GM23248 (cell line): ENCODE data around the gene S100A7A. TPM values are rescaled to one million over a fixed set of nuclear protein-coding genes. Genes with fewer than 3 reads are reported as not detected.

Experiments used
- DNase-seq: peaks from one replicate; pipeline ENCODE4 v3.0.0-alpha.2; 2015
- H2AFZ ChIP-seq: fragments of 200-600 bp; sonication (generic); 2 replicates; pipeline ENCODE4 v1.6.1; 2016; ENCODE audit warnings: antibody characterized with exemption
- H3F3A ChIP-seq: fragments of 200-600 bp; sonication (generic); 2 replicates; pipeline ENCODE4 v1.6.1; 2016; ENCODE audit warnings: mild to moderate bottlenecking, antibody characterized with exemption, mixed run types; ENCODE audit not compliant: insufficient read depth
- H3K27ac ChIP-seq: fragments of 200-600 bp; sonication (generic); 2 replicates; pipeline ENCODE4 v1.5.1; 2016; ENCODE audit warnings: mild to moderate bottlenecking
- H3K27me3 ChIP-seq: fragments of 200-600 bp; sonication (generic); replicated peaks from 2 replicates; pipeline ENCODE4 v1.6.1; 2016; ENCODE audit warnings: mild to moderate bottlenecking; ENCODE audit not compliant: insufficient read depth
- H3K36me3 ChIP-seq: fragments of 200-600 bp; sonication (generic); 2 replicates; pipeline ENCODE4 v1.6.1; 2016; ENCODE audit warnings: low read depth, mild to moderate bottlenecking
- H3K4me1 ChIP-seq: fragments of 200-600 bp; sonication (generic); 2 replicates; pipeline ENCODE4 v1.6.1; 2016; ENCODE audit warnings: mild to moderate bottlenecking; ENCODE audit not compliant: insufficient read depth
- H3K4me2 ChIP-seq: fragments of 200-600 bp; sonication (generic); one replicate; pipeline ENCODE4 v1.6.1; 2016; ENCODE audit warnings: mild to moderate bottlenecking; ENCODE audit not compliant: unreplicated experiment
- H3K4me3 ChIP-seq: fragments of 200-600 bp; sonication (generic); 2 replicates; pipeline ENCODE4 v1.5.1; 2016; ENCODE audit warnings: mild to moderate bottlenecking
- H3K79me2 ChIP-seq: fragments of 200-600 bp; sonication (generic); 2 replicates; pipeline ENCODE4 v1.6.1; 2016; ENCODE audit warnings: mild to moderate bottlenecking; ENCODE audit not compliant: insufficient read depth
- H3K9ac ChIP-seq: fragments of 200-600 bp; sonication (generic); 2 replicates; pipeline ENCODE4 v1.6.1; 2016; ENCODE audit warnings: mild to moderate bottlenecking
- H3K9me2 ChIP-seq: fragments of 200-600 bp; sonication (generic); 2 replicates; pipeline ENCODE4 v1.6.1; 2016; ENCODE audit warnings: mixed run types, mild to moderate bottlenecking, moderate library complexity; ENCODE audit not compliant: insufficient read depth
- H3K9me3 ChIP-seq: fragments of 200-600 bp; sonication (generic); one replicate; pipeline ENCODE4 v1.6.1; 2017; ENCODE audit warnings: low read depth
- H4K20me1 ChIP-seq: fragments of 200-600 bp; sonication (generic); 2 replicates; pipeline ENCODE4 v1.6.0; 2016; ENCODE audit not compliant: insufficient read depth
- EZH2 ChIP-seq: fragments of 200-600 bp; sonication (generic); IDR thresholded peaks from 2 replicates; pipeline ENCODE4 v1.6.1; 2018; ENCODE audit warnings: antibody characterized with exemption, mild to moderate bottlenecking; ENCODE audit not compliant: insufficient read depth, poor library complexity, severe bottlenecking
- EZH2phosphoT487 ChIP-seq: fragments of 200-600 bp; sonication (generic); IDR thresholded peaks from 2 replicates; pipeline ENCODE4 v1.6.1; 2018; ENCODE audit warnings: antibody characterized with exemption, moderate library complexity, mild to moderate bottlenecking, low read depth; ENCODE audit not compliant: insufficient read depth
- WGBS, 2 experiments: methylation state at CpG; one replicate each; pipeline ENCODE4 v1.1.6; 2015 to 2017; ENCODE audit warnings: low lambda C conversion rate in 2 of 2, low coverage in 1 of 2; ENCODE audit errors: missing lambda C conversion rate in 2 of 2; 5-methylcytosine and 5-hydroxymethylcytosine counted together
- in situ Hi-C: fragments of 300-500 bp; cut with MboI; formaldehyde crosslinking; loops from 2 replicates; pipeline ENCODE4 v1.15.0; 2020
- polyA plus RNA-seq: library from polyadenylated mRNA; unstranded; fragments of >200 nt; fragmentation: Nextera tagmentation; extraction: Ambion mirVana; gene quantifications from 2 replicates; pipeline ENCODE4 v1.2.1, GENCODE V29; 2016
- total RNA-seq: library from RNA; depleted of rRNA; stranded (reverse); fragments of >200 nt; shearing (Covaris generic); gene quantifications from 2 replicates; pipeline ENCODE4 v1.2.3, GENCODE V29; 2014

Gene S100A7A
- total and polyA plus RNA-seq, 2 experiments from 2014 or later, result not detected

- DNase-seq, result no peak
Observed at GRCh38 chr1:153390938-153391710, 25.2 kb upstream of the S100A7A start, which contains the start of gene S100A8. S100A8 (minus strand) TSS chr1:153391073; CDS start chr1:153390535, 538 bp downstream.

GRCh38 chr1:153392258-153392657 is 24.1 kb upstream of the S100A7A start:
- H3K9me2 ChIP-seq, result no peaks in the 10 kb centered on the region
- H3K9ac ChIP-seq, result no peak overlapping the region
- no peak overlapping the region for H3K4me2 ChIP-seq
- H3F3A ChIP-seq, result no peaks in the 10 kb centered on the region
- DNase-seq, result no peak
- H2AFZ ChIP-seq, result no peak overlapping the region
- H3K36me3 ChIP-seq, result no peaks in the 10 kb centered on the region
- no peaks in the 10 kb centered on the region for H3K9me3 ChIP-seq
- no peaks in the 10 kb centered on the region for H3K79me2 ChIP-seq
- 10 to 17% methylated on average over 3 of the region's 3 CpGs for WGBS, 2 experiments
- TF ChIP-seq EZH2 (no peak), EZH2phosphoT487 (no peak)
- no peak overlapping the region for H3K4me3 ChIP-seq
- no peaks in the 10 kb centered on the region for H3K4me1 ChIP-seq
- in situ Hi-C loops, result no loop called here
- peaks cover 24% of the 10 kb centered on the region for H3K27me3 ChIP-seq
- no peak overlapping the region for H3K27ac ChIP-seq
- no peaks in the 10 kb centered on the region for H4K20me1 ChIP-seq

More at GRCh38 chr1:153390938-153391710, 25.2 kb upstream of the S100A7A start, which contains the start of gene S100A8:
- Histone ChIP-seq H3K9me2 (no peaks in the 10 kb centered on the region), H4K20me1 (no peaks in the 10 kb centered on the region), H3K9ac (no peak within 1 kb of the TSS), H3K9me3 (no peaks in the 10 kb centered on the region), H2AFZ (no peak within 1 kb of the TSS), H3K27ac (no peak within 1 kb of the TSS), H3K4me3 (no peak within 1 kb of the TSS), H3K27me3 (peaks cover 25% of the 10 kb centered on the region), H3F3A (no peaks in the 10 kb centered on the region), H3K4me2 (no peak within 1 kb of the TSS), H3K36me3 (no peaks in the 10 kb centered on the region), H3K79me2 (no peaks in the 10 kb centered on the region), H3K4me1 (no peaks in the 10 kb centered on the region)
- in situ Hi-C loops, result no loop called here
- WGBS, 2 experiments, result 25 to 34% methylated on average over 7 of the region's 7 CpGs
- TF ChIP-seq EZH2phosphoT487 (no peak), EZH2 (no peak)

GRCh38 chr1:153392822-153393221 is 23.5 kb upstream of the S100A7A start:
- no peaks in the 10 kb centered on the region for H3F3A ChIP-seq

GRCh38 chr1:153393926-153394325 is 22.4 kb upstream of the S100A7A start:
- DNase-seq, result no peak
- Histone ChIP-seq H2AFZ (no peak overlapping the region), H4K20me1 (no peaks in the 10 kb centered on the region), H3K4me2 (no peak overlapping the region), H3K27me3 (peaks cover 24% of the 10 kb centered on the region), H3K36me3 (no peaks in the 10 kb centered on the region), H3K4me1 (no peaks in the 10 kb centered on the region), H3K4me3 (no peak overlapping the region), H3K9me3 (no peaks in the 10 kb centered on the region), H3F3A (no peaks in the 10 kb centered on the region), H3K9ac (no peak overlapping the region), H3K27ac (no peak overlapping the region), H3K9me2 (no peaks in the 10 kb centered on the region), H3K79me2 (no peaks in the 10 kb centered on the region)
- in situ Hi-C loops, result no loop called here
- no peak for TF ChIP-seq EZH2
- no peak for TF ChIP-seq EZH2phosphoT487
- WGBS, 2 experiments, result 59 to 65% methylated on average over 6 of the region's 6 CpGs

More at GRCh38 chr1:153392822-153393221, 23.5 kb upstream of the S100A7A start:
- DNase-seq, result no peak
- Histone ChIP-seq H3K9me3 (no peaks in the 10 kb centered on the region), H3K36me3 (no peaks in the 10 kb centered on the region), H3K79me2 (no peaks in the 10 kb centered on the region), H3K4me1 (no peaks in the 10 kb centered on the region), H3K9ac (no peak overlapping the region), H4K20me1 (no peaks in the 10 kb centered on the region), H2AFZ (no peak overlapping the region), H3K4me3 (no peak overlapping the region), H3K27ac (no peak overlapping the region), H3K27me3 (peaks cover 24% of the 10 kb centered on the region), H3K9me2 (no peaks in the 10 kb centered on the region), H3K4me2 (no peak overlapping the region)
- no peak for TF ChIP-seq EZH2
- no peak for TF ChIP-seq EZH2phosphoT487
- 61 to 65% methylated on average over 3 of the region's 3 CpGs for WGBS, 2 experiments
- in situ Hi-C loops, result no loop called here
